Natural killer cell treated with Interleukin-12 subunit alpha and Interleukin-12 subunit beta and Interleukin-15 and Interleukin-18, amount 100 ng/mL, for 72 hours (primary cell): ENCODE results near the gene MTHFSD. TPM values are rescaled to one million over a fixed set of nuclear protein-coding genes. Genes with fewer than 3 reads are reported as not detected.

Experiments used
- ATAC-seq, 2 donors: fragments of 150-1000 bp; cut with Tn5 transposase in 1 of 2; sonication (Bioruptor Pico), chemical (Tn5 transposase) in 1 of 2; 2 replicates each; pipeline ENCODE4 v1.10.0; 2021
- DNase-seq: peaks from one replicate; pipeline ENCODE4 v3.0.0; 2022; ENCODE audit warnings: low spot score
- H3K27ac Mint-ChIP-seq, 2 donors: 1 replicate in 1 of 2; 2 replicates in 1 of 2; pipeline ENCODE4 v1.8.0; 2022; ENCODE audit warnings: mixed read lengths in 2 of 2, mild to moderate bottlenecking in 1 of 2, moderate library complexity in 1 of 2
- H3K27me3 Mint-ChIP-seq, 2 donors: 1 replicate in 1 of 2; 2 replicates in 1 of 2; pipeline ENCODE4 v1.8.0; 2022; ENCODE audit warnings: mixed read lengths in 2 of 2
- H3K36me3 Mint-ChIP-seq: one replicate; pipeline ENCODE4 v1.8.0; 2022; ENCODE audit warnings: mixed read lengths
- H3K4me1 Mint-ChIP-seq, 2 donors: 1 replicate in 1 of 2; 2 replicates in 1 of 2; pipeline ENCODE4 v1.8.0; 2022; ENCODE audit warnings: low read depth in 2 of 2, mixed read lengths in 2 of 2, mild to moderate bottlenecking in 1 of 2
- H3K4me3 Mint-ChIP-seq: one replicate; pipeline ENCODE4 v1.8.0; 2022; ENCODE audit warnings: mixed read lengths
- H3K9me3 Mint-ChIP-seq: 2 replicates; pipeline ENCODE4 v1.8.0; 2022; ENCODE audit warnings: mixed read lengths
- total RNA-seq, 2 donors: library from RNA; stranded (reverse); gene quantifications; one replicate each; pipeline ENCODE4 v1.2.3, GENCODE V29; 2022

MTHFSD gene
- total RNA-seq, 2 donors from 2014 or later: 24.3 to 32.8 TPM

- Mint-ChIP-seq H3K4me3 (no peak overlapping the region), H3K27me3 (peaks cover 51 to 74% of the 10 kb centered on the region in 2 donors), H3K4me1 (no peaks in the 10 kb centered on the region), H3K9me3 (no peaks in the 10 kb centered on the region), H3K27ac (no peak overlapping the region), H3K36me3 (no peaks in the 10 kb centered on the region)
- ATAC-seq (no peak), DNase-seq (no peak)
Observed at GRCh38 chr16:86495357-86495701, 59.7 kb downstream of the MTHFSD start.

DNA sequence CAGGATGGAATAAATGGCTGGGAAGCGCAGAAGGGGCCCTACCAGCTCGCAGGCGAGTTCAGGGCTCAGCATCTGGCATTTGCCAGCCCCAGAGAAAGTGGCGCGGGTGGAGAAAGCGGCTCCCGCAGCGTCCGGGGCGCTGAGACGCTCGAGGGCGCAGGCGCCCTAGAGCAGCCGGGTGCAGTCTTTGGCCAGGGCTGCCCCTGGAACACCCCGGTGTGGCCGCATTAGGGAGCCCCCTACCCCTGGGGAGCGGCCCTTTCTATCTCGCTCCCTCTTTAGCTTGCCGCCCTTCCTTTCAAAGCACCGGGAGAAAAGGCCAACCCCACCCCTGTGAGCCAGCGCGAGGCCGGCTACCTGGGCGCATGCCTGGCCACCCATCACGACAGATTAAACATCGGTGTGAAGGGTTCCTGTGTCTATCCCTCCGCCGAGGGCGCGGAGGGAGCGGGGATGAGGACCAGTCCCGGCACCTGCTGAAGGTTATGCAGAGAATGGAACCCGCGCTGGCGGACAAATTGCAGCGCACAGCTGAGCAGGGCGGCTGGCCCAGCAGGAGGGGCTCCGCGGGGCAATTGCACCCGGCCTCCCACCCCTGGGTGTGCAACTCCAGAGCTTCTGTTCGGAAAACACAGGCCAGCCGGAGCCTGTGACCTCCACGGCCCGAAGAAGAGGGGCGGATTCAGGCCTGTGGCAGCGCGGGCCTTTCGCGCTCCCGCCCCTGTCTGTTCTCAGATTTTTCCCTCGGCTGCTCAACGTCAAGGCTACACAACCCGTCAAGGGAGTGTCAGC lies 60.3 kb downstream of the MTHFSD start:
- Mint-ChIP-seq H3K4me3 (no peak overlapping the region), H3K9me3 (no peaks in the 10 kb centered on the region), H3K36me3 (no peaks in the 10 kb centered on the region), H3K27ac (no peak overlapping the region), H3K27me3 (peaks cover 52 to 77% of the 10 kb centered on the region in 2 donors), H3K4me1 (no peaks in the 10 kb centered on the region)
- no peak for ATAC-seq
- no peak for DNase-seq

DNA sequence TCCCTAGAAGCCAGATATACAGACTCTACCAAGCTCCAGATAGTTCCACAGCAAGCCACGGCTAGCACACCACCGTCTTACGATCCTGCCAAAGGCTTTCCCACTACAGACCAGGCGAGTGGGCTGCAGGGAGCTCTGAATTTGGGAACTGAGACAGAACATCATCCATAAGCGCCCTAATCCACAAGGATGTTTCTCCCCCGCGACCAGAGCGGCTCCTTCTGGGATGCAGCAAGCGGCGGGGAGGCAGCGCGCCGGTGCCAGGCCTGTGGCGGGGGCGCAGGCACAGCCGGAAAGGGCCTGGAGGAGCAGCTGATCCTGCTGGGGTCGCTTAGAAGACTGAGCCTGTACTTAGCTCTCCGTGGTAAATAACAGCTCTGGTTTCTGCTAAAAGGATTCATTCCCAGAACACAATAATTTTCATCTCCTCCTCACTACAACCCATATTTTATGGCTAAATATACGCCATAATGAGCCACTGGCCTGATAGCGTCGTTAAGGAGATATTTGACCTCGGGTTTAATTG lies 60.9 kb downstream of the MTHFSD start:
- Mint-ChIP-seq H3K9me3 (no peaks in the 10 kb centered on the region), H3K27me3 (peaks cover 51 to 76% of the 10 kb centered on the region in 2 donors), H3K4me1 (no peaks in the 10 kb centered on the region), H3K36me3 (no peaks in the 10 kb centered on the region), H3K4me3 (no peak overlapping the region), H3K27ac (no peak overlapping the region)
- ATAC-seq (no peak), DNase-seq (no peak)

DNA sequence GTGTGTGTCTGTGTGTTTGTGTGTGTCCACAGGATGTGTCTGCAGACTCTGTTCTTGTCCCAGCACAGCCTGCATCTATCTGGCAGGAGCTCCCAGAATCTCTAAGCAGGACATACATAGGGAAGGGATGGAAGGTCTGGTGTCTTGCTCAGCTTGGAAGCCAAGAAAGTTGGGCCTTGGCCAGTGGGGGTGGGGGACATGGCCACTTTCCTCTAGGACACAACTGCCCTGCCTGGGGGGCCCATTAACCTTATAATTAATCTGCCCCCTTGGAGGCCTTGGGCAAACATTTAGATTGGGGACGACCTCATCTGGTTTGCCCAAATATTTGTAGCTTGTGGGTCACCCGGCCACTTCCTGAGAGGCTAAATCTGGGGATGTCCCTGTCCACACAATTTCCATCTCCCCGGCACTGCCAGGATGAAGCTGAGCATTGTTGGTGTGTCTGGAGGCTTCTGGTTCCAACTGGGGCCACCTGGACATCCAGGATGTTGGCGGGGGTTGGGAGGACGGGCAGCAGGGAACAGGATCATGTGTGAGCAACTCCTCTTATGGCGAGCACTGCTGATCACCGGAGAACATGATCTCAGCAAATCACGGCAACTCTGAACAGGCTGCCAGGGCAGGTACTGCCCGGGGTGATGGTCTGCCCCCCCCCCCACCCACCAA lies 61.9 kb downstream of the MTHFSD start:
- H3K27me3 Mint-ChIP-seq: peaks cover 50 to 71% of the 10 kb centered on the region in 2 donors
- no peak for ATAC-seq
- DNase-seq: no peak
- H3K4me3 Mint-ChIP-seq: no peak overlapping the region
- no peaks in the 10 kb centered on the region for H3K4me1 Mint-ChIP-seq
- H3K36me3 Mint-ChIP-seq: no peaks in the 10 kb centered on the region
- H3K9me3 Mint-ChIP-seq: no peaks in the 10 kb centered on the region
- H3K27ac Mint-ChIP-seq: no peak overlapping the region

DNA sequence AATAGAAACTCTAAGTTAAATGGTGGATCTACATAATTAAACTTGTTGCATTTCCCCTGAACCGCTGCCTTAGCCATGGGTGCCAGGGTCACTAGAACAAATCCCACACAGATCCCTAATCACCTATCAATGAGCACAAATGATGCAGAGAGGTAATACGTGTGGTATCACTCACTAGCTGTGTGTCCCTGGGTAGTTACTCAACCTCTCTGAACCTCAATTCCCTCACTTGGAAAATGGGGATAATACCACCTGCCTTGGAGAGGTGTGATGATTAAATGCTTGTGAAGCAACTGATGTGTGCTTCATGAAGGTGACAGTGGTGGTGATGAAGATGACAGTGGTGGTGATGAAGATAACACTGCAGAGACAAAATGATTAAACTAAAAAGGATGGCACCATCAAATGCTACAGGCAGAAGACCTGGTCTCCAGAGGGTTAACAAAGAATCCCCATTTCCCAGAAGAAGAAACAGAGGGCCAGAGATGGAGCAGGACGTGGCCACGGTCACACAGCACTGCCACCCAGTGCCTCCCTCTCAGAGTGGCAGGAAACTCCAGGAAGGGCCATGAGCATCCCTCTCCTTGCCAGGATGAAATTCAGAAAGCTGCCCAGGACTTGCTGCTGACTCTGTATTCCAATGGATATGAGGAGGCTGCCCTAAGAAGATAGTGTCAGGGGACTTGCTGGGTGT lies 62.6 kb downstream of the MTHFSD start:
- Mint-ChIP-seq H3K4me1 (no peaks in the 10 kb centered on the region), H3K4me3 (no peak overlapping the region), H3K36me3 (no peaks in the 10 kb centered on the region), H3K27me3 (peaks cover 52 to 71% of the 10 kb centered on the region in 2 donors), H3K9me3 (no peaks in the 10 kb centered on the region), H3K27ac (no peak overlapping the region)
- DNase-seq (no peak), ATAC-seq (no peak)

DNA sequence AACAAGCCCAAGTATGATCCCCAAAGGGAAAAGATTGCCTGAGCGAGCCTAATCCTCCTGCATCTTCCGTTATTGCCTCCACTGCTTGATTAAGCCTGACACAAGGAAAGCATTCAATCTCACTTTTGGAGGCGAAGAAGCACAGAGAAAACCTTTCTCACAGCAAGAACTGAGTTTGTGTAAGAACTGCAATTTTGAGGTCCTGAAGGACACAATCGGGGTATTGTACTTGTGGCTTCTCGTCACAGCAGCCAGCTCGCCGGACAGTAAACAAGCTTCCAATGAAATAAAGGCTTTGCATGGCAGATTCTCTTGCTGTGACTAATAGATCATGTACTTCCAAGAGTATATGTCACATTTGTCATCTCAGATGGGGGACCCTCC lies 63.4 kb downstream of the MTHFSD start:
- Mint-ChIP-seq H3K27me3 (peaks cover 52 to 68% of the 10 kb centered on the region in 2 donors), H3K4me1 (no peaks in the 10 kb centered on the region), H3K4me3 (no peak overlapping the region), H3K9me3 (no peaks in the 10 kb centered on the region), H3K36me3 (no peaks in the 10 kb centered on the region), H3K27ac (no peak overlapping the region)
- DNase-seq (no peak), ATAC-seq (no peak)

DNA sequence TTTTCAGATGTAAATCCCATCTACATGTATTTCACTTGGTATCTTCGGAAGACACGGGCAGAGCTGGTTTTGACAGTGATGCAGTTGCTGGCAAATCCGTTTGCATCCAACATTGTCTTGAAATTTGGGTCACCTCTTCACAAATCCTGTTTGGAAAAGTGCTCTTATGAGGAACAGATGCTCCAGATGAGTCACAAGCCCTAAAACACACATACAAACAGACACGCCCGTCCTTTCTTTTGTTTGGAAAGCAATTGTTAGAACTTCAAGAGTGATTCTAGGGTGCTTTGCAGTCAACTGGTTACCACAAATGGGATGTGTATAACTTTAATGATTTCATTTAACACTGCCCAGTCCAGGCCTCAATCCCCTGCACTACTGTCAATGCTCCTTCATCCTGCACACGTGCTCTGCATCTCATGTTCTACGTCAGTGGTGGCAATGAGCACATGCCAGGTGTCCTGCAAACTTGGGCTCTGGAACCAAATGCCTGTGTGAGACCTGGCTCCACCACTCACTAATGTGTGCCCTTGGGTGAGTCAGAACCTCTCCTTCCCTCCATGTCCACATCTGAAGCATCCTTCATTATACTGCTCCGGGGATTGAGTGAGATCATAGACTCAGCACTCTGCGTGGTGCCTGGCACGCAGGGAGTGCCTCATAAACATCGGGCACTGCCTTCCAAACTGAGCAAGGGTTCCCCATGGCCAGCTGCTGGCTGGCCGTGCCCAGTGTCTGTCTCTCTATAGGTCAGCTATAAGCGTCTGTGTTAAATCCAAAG lies 64.0 kb downstream of the MTHFSD start:
- no peak overlapping the region for H3K27ac Mint-ChIP-seq
- no peaks in the 10 kb centered on the region for H3K36me3 Mint-ChIP-seq
- ATAC-seq (no peak), DNase-seq (no peak)
- no peaks in the 10 kb centered on the region for H3K9me3 Mint-ChIP-seq
- H3K4me1 Mint-ChIP-seq: no peaks in the 10 kb centered on the region
- H3K4me3 Mint-ChIP-seq: no peak overlapping the region
- H3K27me3 Mint-ChIP-seq: peaks cover 52 to 68% of the 10 kb centered on the region in 2 donors

- Mint-ChIP-seq H3K4me3 (no peak overlapping the region), H3K4me1 (no peaks in the 10 kb centered on the region), H3K9me3 (no peaks in the 10 kb centered on the region), H3K27ac (no peak overlapping the region), H3K27me3 (peaks cover 27 to 28% of the 10 kb centered on the region in 2 donors), H3K36me3 (no peaks in the 10 kb centered on the region)
- DNase-seq: no peak
- no peak for ATAC-seq
Observed at GRCh38 chr16:86485746-86486145, 69.3 kb downstream of the MTHFSD start.

DNA sequence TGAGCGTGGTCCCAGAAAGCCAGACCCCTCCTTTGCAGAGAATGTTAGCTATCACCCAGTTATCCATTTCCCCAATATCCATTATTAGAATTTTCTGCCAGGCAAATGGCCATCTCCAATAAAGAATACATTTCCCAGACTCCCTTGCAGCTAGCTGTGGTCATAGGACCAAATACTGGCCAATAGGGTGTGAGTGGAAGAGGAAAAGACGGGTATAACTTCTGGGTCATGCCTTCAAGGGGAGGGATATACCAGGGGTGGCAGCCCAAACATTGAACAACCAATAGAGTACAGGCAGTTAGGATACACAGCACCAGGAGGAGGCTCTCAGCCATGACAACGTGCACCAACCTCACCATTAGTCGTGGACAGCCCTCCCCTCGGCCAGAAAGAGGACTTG lies 70.8 kb downstream of the MTHFSD start:
- no peaks in the 10 kb centered on the region for H3K9me3 Mint-ChIP-seq
- no peaks in the 10 kb centered on the region for H3K36me3 Mint-ChIP-seq
- ATAC-seq (no peak), DNase-seq (no peak)
- H3K27ac Mint-ChIP-seq: no peak overlapping the region
- H3K4me1 Mint-ChIP-seq: no peaks in the 10 kb centered on the region
- no peak overlapping the region for H3K4me3 Mint-ChIP-seq
- H3K27me3 Mint-ChIP-seq: peaks cover 16% of the 10 kb centered on the region in 2 donors

GRCh38 chr16:86481607-86482006 lies 73.4 kb downstream of the MTHFSD start:
- H3K4me1 Mint-ChIP-seq: no peaks in the 10 kb centered on the region
- DNase-seq (no peak), ATAC-seq (no peak)
- H3K36me3 Mint-ChIP-seq: no peaks in the 10 kb centered on the region
- no peak overlapping the region for H3K4me3 Mint-ChIP-seq
- no peaks in the 10 kb centered on the region for H3K9me3 Mint-ChIP-seq
- peaks cover 24 to 42% of the 10 kb centered on the region in 2 donors for H3K27me3 Mint-ChIP-seq
- H3K27ac Mint-ChIP-seq: no peak overlapping the region

GRCh38 chr16:86480444-86480843 lies 74.6 kb downstream of the MTHFSD start:
- no peaks in the 10 kb centered on the region for H3K9me3 Mint-ChIP-seq
- no peak overlapping the region for H3K27ac Mint-ChIP-seq
- peaks cover 25 to 39% of the 10 kb centered on the region in 2 donors for H3K27me3 Mint-ChIP-seq
- no peaks in the 10 kb centered on the region for H3K4me1 Mint-ChIP-seq
- no peak for DNase-seq
- H3K36me3 Mint-ChIP-seq: no peaks in the 10 kb centered on the region
- no peak overlapping the region for H3K4me3 Mint-ChIP-seq
- ATAC-seq: no peak
